ELF-1 (cell line): ENCODE measurements around the gene NTHL1.

ENCODE experiments used
- DNase-seq: peaks from one replicate; pipeline ENCODE4 v3.0.0-alpha.2; 2016; ENCODE audit warnings: low read depth, low spot score

Gene NTHL1

GRCh38 chr16:2084895-2085625 is 37.4 kb upstream of the NTHL1 start:
- DNase-seq: no peak

- DNase-seq: no peak
Observed at GRCh38 chr16:2083876-2084780, 36.5 kb upstream of the NTHL1 start.

- no peak for DNase-seq
Observed at GRCh38 chr16:2083409-2083808, 35.8 kb upstream of the NTHL1 start.

- DNase-seq: no peak
Observed at GRCh38 chr16:2082983-2083364, 35.3 kb upstream of the NTHL1 start.

DNA sequence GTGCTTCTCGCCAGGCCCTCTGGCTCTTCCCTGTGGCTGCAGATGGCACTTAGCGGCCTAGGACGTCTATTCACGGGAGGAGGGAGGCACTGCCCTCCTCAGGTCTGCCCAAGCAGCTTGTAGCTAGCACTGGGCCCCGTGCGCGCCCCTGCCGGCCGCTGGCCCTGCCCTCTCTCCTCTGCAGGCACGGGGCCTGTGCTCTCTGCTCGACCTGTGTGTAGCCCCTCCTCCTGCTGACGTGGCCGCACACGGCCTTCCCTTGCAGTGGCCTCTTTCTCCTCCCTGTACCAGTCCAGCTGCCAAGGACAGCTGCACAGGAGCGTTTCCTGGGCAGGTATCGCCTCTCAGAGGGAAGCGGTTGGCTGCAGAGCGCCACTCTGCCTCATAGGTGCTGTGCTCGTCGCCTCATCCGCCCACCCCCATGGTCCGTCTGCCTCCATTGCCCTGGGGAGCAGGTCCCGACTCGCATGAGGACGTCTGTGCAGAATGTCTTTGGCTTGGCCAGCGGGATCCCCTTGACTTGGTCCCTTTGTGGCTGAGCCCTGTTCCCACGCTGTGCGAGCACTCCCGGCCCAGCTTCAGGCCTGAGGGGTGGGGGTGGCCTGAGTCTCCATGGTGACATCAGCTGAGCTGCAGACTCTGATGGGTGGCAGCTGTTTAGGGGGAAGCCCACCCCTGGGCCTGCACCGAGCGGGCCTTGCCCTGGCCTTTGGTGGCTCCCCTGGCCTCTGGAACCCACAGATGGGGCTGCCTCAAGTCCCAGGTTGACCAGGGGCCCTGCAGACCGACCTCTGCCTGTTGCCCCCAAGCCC is 34.7 kb upstream of the NTHL1 start:
- DNase-seq: no peak

DNA sequence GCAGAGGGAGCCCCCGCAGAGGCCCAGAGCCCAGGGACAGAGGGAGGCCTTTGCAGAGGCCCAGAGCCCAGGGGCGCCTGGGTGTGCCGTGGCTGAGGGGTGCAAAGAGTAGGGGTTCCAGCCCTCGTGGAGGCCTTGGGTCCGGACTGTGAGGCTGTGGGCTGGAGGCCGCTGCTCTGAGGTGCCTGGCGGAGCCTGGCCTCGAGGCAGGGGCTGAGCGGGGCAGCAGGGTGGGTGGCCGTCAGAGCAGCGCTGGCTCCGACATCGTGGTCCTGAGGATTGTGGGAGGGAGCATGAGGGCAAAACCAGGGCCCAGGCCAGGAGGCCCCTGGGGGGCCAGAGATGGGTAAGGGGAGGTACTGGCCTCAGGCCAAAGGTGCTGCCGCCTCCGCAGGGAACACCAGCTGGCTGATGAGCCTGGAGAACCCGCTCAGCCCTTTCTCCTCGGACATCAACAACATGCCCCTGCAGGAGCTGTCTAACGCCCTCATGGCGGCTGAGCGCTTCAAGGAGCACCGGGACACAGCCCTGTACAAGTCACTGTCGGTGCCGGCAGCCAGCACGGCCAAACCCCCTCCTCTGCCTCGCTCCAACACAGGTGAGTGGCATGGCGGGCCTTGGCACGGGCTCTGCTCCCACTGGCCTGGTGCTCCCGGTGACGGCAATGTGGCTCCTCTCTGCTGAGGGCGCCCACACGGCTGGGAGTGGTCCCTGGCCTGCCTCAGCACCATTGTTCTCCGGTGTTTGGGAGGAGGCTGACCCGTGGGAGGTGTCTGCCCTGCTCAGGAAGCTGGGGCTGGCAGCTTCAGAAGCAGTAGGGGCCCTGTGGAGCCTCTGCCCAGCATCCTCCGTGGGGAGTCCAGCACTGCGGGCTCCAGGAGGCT is 33.8 kb upstream of the NTHL1 start:
- DNase-seq: no peak

DNA sequence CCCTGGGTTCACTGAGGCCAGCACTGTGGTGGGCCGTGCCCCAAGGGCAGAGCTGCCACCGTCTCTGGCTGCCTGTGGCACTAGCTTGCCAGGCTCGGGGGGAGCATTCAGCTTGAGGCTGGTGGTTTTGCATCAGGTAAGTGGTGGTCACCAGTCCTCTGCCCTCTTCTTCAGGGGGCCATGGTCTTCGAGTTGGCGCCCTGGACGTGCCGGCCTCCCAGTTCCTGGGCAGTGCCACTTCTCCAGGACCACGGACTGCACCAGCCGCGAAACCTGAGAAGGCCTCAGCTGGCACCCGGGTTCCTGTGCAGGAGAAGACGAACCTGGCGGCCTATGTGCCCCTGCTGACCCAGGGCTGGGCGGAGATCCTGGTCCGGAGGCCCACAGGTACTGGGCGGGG is 32.4 kb upstream of the NTHL1 start:
- DNase-seq: no peak

GRCh38 chr16:2079311-2079800 is 31.7 kb upstream of the NTHL1 start:
- no peak for DNase-seq

DNA sequence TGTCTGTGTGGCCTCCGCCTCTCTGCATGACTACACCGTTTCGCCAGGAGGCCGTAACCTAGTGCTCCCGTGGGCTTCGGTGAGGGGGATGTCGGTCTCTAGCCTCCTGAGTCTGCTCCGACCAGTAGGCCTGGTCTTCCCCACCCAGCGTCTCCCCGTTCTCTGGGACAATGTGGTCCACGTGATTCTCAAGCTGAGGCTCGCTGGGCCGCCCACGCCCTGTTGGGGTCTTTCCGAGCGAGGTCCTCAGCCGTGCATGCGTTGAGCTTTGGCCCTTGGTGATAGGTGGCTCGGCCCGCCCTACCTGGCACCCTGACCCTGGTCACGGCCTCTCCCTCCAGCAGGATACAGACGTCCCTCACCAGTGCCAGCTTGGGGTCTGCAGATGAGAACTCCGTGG is 31.1 kb upstream of the NTHL1 start:
- DNase-seq: no peak

- DNase-seq: no peak
Observed at GRCh38 chr16:2078096-2078495, 30.5 kb upstream of the NTHL1 start.

DNA sequence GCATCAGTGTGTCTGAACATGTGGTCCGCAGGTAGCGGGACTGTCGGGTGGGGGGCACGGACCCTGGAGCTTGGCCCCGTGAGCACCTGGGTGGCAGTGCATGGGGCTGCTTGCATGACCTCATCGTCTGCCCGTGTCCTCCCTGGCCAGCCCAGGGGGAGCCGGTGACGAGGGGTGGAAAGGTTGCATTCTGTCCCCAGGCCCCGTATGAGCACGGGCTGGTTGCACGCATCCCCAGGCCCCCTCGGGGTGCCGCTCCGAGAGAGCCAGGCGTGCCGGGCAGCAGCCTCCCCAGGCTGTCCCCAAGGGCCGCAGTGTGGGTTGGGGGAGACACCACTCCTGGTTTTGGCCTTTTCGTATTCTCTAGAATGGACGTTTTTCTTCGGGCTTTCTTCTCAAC is 30.1 kb upstream of the NTHL1 start:
- no peak for DNase-seq

DNA sequence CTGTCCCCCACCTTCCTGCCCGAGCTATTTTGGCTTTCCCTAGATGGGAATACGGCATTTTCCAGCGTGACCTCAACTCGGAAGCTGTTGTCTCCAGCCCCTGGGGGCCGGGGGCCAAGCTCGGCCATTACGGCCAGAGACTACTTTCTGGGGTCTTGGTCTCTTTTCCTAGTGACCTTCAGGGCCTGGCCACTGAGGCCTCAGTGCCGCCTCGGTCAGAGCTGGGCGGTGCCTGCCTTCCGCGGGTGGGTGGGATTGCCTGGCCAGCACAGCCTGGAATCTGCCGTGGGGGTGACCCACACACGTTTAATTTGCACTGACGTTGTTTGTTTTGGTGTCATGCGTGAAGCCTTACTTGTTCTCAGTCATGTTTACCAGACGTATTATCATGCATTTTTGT is 29.4 kb upstream of the NTHL1 start:
- no peak for DNase-seq

DNA sequence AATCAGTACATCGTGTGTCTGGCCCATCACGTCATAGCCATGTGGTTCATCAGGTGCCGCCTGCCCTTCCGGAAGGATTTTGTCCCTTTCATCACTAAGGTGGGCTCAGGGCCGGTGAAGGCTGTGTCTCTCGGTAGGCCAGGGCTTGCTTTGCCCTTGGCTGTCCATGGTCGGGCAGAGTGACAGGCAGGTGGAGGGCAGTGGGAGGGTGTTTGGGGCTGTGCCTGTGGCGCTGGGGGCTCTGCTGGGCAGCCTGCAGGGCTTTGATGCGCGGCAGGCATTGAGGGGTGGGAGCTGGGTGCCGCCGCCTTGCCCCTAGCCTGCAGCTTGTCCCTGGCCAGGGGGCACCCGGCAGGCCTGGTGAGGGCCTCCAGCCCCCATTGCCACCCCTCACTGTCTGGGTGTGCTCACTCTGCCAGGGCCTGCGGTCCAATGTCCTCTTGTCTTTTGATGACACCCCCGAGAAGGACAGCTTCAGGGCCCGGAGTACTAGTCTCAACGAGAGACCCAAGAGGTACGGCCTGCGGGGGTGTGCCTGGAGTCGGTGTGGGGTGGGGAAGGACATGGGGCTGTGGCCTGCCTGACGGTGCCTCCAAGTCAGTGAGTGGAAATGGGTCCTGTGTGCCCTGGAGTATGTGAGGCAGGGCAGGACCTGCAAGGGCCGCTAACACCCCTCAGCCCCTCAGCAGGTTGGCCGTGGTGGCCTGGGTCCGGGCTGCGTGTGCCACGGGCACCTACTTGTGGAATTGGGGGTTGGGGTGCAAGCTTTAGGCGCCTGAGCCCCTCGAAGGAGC is 28.6 kb upstream of the NTHL1 start:
- no peak for DNase-seq

DNA sequence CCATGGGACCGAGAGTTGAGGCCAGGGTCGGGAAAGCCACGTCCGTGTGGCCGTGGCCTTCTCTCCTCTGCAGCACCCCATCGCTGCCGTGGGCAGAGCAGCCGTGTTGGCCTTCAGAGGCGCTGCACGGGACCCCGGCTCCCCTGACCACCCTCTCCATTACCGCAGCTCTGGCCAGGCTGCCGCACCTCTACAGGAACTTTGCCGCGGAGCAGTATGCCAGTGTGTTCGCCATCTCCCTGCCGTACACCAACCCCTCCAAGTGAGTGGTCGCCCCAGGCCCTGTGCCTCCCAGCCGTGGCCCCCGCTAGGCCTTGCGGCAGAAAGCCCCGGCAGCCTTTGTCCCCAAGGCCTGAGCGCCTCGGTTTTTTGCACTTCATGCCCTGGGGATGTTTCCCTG is 28.0 kb upstream of the NTHL1 start:
- DNase-seq: no peak

DNA sequence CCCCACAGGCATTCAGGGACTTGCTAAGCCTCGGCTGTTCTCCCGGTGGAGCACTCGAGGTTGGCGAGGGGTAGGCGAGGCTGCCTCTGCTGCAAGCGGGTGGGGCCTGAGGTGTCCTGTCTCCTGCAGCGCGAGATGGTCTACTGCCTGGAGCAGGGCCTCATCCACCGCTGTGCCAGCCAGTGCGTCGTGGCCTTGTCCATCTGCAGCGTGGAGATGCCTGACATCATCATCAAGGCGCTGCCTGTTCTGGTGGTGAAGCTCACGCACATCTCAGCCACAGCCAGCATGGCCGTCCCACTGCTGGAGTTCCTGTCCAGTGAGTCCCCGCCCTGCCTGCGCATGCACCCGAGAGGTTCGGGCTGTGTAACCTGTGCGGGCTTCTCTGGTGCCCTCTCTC is 26.4 kb upstream of the NTHL1 start:
- DNase-seq: no peak

GRCh38 chr16:2072926-2073325 is 25.3 kb upstream of the NTHL1 start:
- no peak for DNase-seq

- no peak for DNase-seq
Observed at GRCh38 chr16:2071454-2072202, 24.0 kb upstream of the NTHL1 start.

DNA sequence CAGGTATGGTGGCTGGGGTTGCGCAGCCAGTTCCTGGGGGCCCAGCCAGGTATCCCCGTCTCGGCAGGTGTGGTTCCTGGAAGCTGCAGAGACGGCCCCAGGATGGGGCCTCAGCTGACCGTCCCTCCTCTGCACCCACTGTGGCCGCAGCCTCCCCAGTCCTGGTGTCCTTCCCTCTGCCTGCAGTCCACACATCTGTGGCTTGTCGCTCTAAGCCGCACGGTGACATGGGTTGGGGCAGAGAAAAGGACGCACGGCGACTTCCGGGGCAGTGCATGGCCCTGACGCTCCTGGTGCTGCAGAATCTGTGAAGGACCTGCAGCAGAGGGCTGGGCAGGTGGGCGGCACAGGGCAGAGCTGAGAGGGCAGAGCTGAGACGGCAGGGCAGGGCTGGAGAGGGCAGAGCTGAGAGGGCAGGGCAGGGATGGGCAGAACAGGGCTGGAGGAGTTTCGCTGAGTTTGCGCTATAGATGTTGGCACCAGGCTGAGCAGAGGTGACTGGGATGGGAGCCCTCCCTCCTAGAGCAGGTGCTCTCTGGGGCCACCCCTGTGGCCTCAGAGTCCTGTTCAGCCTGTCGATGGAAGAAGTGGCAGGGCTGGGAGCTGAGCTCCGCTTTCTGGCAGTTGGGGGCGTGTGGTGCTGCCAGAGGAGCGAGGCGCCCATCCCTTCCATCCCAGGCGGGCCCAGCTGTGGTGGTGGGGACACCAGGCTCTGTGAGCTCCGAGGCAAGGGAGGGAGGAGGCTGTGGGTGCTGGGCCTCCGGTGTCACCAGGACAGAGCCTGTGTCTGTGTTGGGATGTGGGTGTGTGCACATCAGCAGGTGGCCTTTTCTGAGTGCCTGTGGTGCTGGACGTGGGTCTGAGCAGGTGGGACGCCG is 23.2 kb upstream of the NTHL1 start:
- no peak for DNase-seq

- DNase-seq: no peak
Observed at GRCh38 chr16:2066139-2066538, 18.5 kb upstream of the NTHL1 start.
